ENCODE measurements around the gene MT1X. TPM values are rescaled to one million over a fixed set of nuclear protein-coding genes. Genes with fewer than 3 reads are reported as not detected.

The MT1X gene
- total RNA-seq, 1 donor from 2014 or later: 18.8 TPM

- no peak for TF ChIP-seq CTCF (conservative IDR thresholded peaks at IDR 0.05)
- H3K9me3 Mint-ChIP-seq: peaks cover 8% of the 10 kb centered on the region
- DNase-seq (ENCODE audit: low read depth, low spot score): no peak
- no peak overlapping the region for H3K4me3 Mint-ChIP-seq
- peaks cover 10% of the 10 kb centered on the region for H3K27me3 Mint-ChIP-seq (ENCODE audit: low read depth)
- no peak overlapping the region for H3K27ac Mint-ChIP-seq (ENCODE audit: unreplicated experiment)
- no peaks in the 10 kb centered on the region for H3K36me3 Mint-ChIP-seq (ENCODE audit: low read depth)
- H3K4me1 Mint-ChIP-seq: peaks cover 6% of the 10 kb centered on the region
Measured at GRCh38 chr16:56686758-56687157, 4.5 kb downstream of the MT1X start.

GRCh38 chr16:56688762-56689161 lies 6.5 kb downstream of the MT1X start:
- no peak for DNase-seq (ENCODE audit: low read depth, low spot score)
- TF ChIP-seq CTCF (conservative IDR thresholded peaks at IDR 0.05): no peak
- no peak overlapping the region for H3K4me3 Mint-ChIP-seq
- H3K27ac Mint-ChIP-seq (ENCODE audit: unreplicated experiment): no peak overlapping the region
- H3K9me3 Mint-ChIP-seq: peaks cover 8% of the 10 kb centered on the region
- peaks cover 3% of the 10 kb centered on the region for H3K4me1 Mint-ChIP-seq
- no peaks in the 10 kb centered on the region for H3K36me3 Mint-ChIP-seq (ENCODE audit: low read depth)
- peaks cover 9% of the 10 kb centered on the region for H3K27me3 Mint-ChIP-seq (ENCODE audit: low read depth)

- Mint-ChIP-seq H3K27me3 (ENCODE audit: low read depth) (peaks cover 9% of the 10 kb centered on the region), H3K4me1 (peaks cover 3% of the 10 kb centered on the region), H3K36me3 (ENCODE audit: low read depth) (no peaks in the 10 kb centered on the region), H3K9me3 (peaks cover 8% of the 10 kb centered on the region), H3K27ac (ENCODE audit: unreplicated experiment) (no peak overlapping the region), H3K4me3 (no peak overlapping the region)
- no peak for DNase-seq (ENCODE audit: low read depth, low spot score)
- no peak for TF ChIP-seq CTCF (conservative IDR thresholded peaks at IDR 0.05)
Measured at GRCh38 chr16:56689171-56689570, 6.9 kb downstream of the MT1X start.

DNA sequence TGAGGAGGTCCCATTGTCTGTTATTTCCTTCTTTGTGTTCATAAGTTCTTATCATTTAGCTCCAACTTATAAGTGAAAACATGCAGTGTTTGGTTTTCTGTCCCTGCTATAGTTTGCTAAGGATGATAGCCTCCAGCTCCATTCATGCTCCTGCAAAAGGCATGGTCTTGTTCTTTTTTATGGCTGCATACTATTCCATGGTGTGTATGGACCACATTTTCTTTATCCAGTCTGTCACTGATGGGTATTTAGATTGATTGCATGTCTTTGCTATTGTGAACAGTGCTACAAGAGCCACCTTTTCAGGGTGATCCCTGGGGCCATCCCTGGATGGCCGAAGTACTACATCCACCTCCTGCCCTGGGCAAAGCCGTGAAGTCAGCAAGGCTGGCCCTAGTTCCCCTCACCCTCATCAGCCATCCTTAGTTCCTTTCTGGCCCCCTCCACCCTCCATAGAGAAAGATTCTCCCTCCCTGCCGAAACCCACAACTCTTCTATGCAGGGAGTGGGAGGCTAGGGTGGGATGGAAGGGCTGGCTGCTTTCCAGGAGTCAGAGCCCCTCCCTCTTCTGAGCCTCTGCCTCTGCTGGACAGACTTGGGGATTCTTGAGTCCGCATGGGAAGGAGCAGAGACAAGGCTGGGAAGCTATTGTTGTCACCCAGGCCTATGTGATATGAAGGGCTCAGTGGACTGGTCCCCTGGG lies 8.3 kb downstream of the MT1X start:
- Mint-ChIP-seq H3K4me1 (peaks cover 3% of the 10 kb centered on the region), H3K36me3 (ENCODE audit: low read depth) (no peaks in the 10 kb centered on the region), H3K27me3 (ENCODE audit: low read depth) (peaks cover 9% of the 10 kb centered on the region), H3K4me3 (no peak overlapping the region), H3K27ac (ENCODE audit: unreplicated experiment) (no peak overlapping the region), H3K9me3 (peaks cover 8% of the 10 kb centered on the region)
- TF ChIP-seq CTCF (conservative IDR thresholded peaks at IDR 0.05): no peak
- DNase-seq (ENCODE audit: low read depth, low spot score): no peak

DNA sequence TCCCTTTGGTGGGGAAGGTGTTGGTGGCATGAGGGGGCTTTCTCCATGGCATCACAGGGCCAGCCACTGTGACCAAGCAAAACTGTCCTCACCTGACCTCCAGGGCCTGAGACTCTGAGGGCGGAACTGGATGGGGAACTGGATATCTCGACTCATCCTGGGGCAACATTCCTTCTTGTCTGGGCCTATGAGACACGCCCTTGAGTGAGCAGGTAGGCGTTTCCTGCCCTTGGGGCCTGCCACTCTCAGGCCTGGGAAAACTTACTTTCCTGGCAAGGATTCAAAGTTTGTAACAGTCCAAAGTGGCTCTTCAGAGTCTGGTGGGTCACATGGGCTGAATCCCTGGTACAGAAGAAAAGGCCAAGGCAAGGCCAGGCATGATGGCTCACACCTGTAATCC lies 9.6 kb downstream of the MT1X start:
- Mint-ChIP-seq H3K27me3 (ENCODE audit: low read depth) (peaks cover 6% of the 10 kb centered on the region), H3K4me1 (peaks cover 3% of the 10 kb centered on the region), H3K9me3 (peaks cover 5% of the 10 kb centered on the region), H3K27ac (ENCODE audit: unreplicated experiment) (no peak overlapping the region), H3K36me3 (ENCODE audit: low read depth) (no peaks in the 10 kb centered on the region), H3K4me3 (no peak overlapping the region)
- DNase-seq (ENCODE audit: low read depth, low spot score): no peak
- no peak for TF ChIP-seq CTCF (conservative IDR thresholded peaks at IDR 0.05)
